K562 (cell line): Measurements from ENCODE around the gene FRAT2.

Experiments used
- NRF1 ChIP-seq, 2 experiments: fragments of 450-650 bp; IDR thresholded peaks in 1 of 2; conservative IDR thresholded peaks in 1 of 2; 2 replicates each; pipeline ENCODE4 v1.6.1; 2014; ENCODE audit warnings: mild to moderate bottlenecking in 2 of 2
- RAD51 ChIP-seq: fragments of 450-650 bp; IDR thresholded peaks from 2 replicates; pipeline ENCODE4 v1.7.1; 2016; ENCODE audit warnings: low read depth, mild to moderate bottlenecking, borderline replicate concordance
- TAF1 ChIP-seq: IDR thresholded peaks from 2 replicates; pipeline ENCODE4 v1.6.1; 2011; ENCODE audit warnings: mild to moderate bottlenecking, low read length, moderate library complexity; ENCODE audit not compliant: insufficient read depth, control insufficient read depth, severe bottlenecking; ENCODE audit errors: extremely low read depth
- ZBTB26 ChIP-seq: fragments of 450-650 bp; formaldehyde crosslinking; IDR thresholded peaks from 2 replicates; pipeline ENCODE4 v1.4.0; 2022; ENCODE audit warnings: missing genetic modification characterization
- TF ChIP-seq, protein P1 (sequence below), 3 experiments: IDR thresholded peaks in 2 of 3; conservative IDR thresholded peaks in 1 of 3; 2 replicates each; pipeline ENCODE4 v1.5.1; 2011 to 2012; ENCODE audit warnings: low read length in 3 of 3, mild to moderate bottlenecking in 3 of 3, control low read depth in 2 of 3, improper control_type of control experiment in 1 of 3, inconsistent platforms in 1 of 3, low read depth in 1 of 3, mixed read lengths in 1 of 3, moderate library complexity in 1 of 3; ENCODE audit not compliant: insufficient read depth in 2 of 3

DNA sequence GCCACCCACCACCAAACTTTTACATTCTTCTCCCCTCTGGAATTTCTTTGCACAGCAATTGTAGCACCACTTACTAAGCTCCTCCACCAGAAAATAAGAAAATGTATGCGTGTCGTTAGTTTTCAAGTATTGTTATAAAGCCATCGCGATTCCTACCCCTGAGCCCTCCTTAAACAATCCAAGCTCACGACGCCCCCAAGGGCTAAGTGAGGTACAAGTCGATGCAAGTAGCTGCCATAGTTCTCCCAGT, 1.3 kb downstream of the FRAT2 start:
- TF ChIP-seq RAD51 (no peak), NRF1 (conservative IDR thresholded peaks at IDR 0.05 in 1 of 2, IDR thresholded peaks at IDR 0.05 in 1 of 2) (no peak), TAF1 (no peak), ZBTB26 (no peak)
- TF ChIP-seq, protein P1, sequence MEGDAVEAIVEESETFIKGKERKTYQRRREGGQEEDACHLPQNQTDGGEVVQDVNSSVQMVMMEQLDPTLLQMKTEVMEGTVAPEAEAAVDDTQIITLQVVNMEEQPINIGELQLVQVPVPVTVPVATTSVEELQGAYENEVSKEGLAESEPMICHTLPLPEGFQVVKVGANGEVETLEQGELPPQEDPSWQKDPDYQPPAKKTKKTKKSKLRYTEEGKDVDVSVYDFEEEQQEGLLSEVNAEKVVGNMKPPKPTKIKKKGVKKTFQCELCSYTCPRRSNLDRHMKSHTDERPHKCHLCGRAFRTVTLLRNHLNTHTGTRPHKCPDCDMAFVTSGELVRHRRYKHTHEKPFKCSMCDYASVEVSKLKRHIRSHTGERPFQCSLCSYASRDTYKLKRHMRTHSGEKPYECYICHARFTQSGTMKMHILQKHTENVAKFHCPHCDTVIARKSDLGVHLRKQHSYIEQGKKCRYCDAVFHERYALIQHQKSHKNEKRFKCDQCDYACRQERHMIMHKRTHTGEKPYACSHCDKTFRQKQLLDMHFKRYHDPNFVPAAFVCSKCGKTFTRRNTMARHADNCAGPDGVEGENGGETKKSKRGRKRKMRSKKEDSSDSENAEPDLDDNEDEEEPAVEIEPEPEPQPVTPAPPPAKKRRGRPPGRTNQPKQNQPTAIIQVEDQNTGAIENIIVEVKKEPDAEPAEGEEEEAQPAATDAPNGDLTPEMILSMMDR (IDR thresholded peaks at IDR 0.05 in 2 of 3, conservative IDR thresholded peaks at IDR 0.05 in 1 of 3; ENCODE audit: insufficient read depth in 2 of 3, low read depth in 1 of 3, low read length in 3 of 3): peak; percentile 12 to 30 (median 20); a peak in 2 of 6 replicates
